Esophagus muscularis mucosa (tissue), 4 donors: ENCODE data around the gene PLCH2.

Experiments
- CTCF ChIP-seq, 3 experiments: fragments of 200-600 bp in 2 of 3; fragments of 450-650 bp in 1 of 3; sonication (generic) in 2 of 3; IDR thresholded peaks; one replicate each; pipeline ENCODE4 v1.5.1; 2017 to 2019; ENCODE audit warnings: antibody characterized with exemption in 3 of 3, mild to moderate bottlenecking in 2 of 3, moderate library complexity in 1 of 3
- EP300 ChIP-seq: sonication (generic); formaldehyde crosslinking; IDR thresholded peaks from one replicate; pipeline ENCODE4 v1.6.1; 2017; ENCODE audit warnings: antibody characterized with exemption
- POLR2A ChIP-seq: fragments of 450-650 bp; IDR thresholded peaks from one replicate; pipeline ENCODE4 v1.6.1; 2017; ENCODE audit warnings: antibody characterized with exemption, moderate library complexity, mild to moderate bottlenecking, low read depth
- POLR2AphosphoS5 ChIP-seq, 2 donors: sonication (generic); formaldehyde crosslinking; IDR thresholded peaks; one replicate each; pipeline ENCODE4 v1.6.1; 2017; ENCODE audit warnings: antibody characterized with exemption in 2 of 2

GRCh38 chr1:2528611-2528965 is 52.5 kb downstream of the PLCH2 start:
- TF ChIP-seq POLR2A (no peak), CTCF (IDR thresholded peaks at IDR 0.05) (no peak), POLR2AphosphoS5 (IDR thresholded peaks at IDR 0.05) (no peak), EP300 (no peak)
